Spleen (tissue), 11 donors: ENCODE measurements around the gene ARHGAP19. TPM values are rescaled to one million over a fixed set of nuclear protein-coding genes. Genes with fewer than 3 reads are reported as not detected.

ENCODE experiments used
- DNase-seq: peaks from one replicate; pipeline ENCODE4 v3.0.0-alpha.2; 2020
- H3K27ac ChIP-seq, 8 donors: fragments of 200-600 bp; sonication (generic) in 7 of 8; 1 replicate in 4 of 8; 2 replicates in 4 of 8; pipeline versions ENCODE4 v1.5.0 to v1.8.0; 2016 to 2021; ENCODE audit warnings: inconsistent platforms in 4 of 8, mild to moderate bottlenecking in 4 of 8, moderate library complexity in 1 of 8
- H3K27me3 ChIP-seq, 7 donors: fragments of 200-600 bp; sonication (generic) in 6 of 7; replicated peaks in 1 of 7; 1 replicate in 4 of 7; 2 replicates in 3 of 7; pipeline versions ENCODE4 v1.5.0 to v1.8.0; 2016 to 2021; ENCODE audit warnings: inconsistent platforms in 3 of 7, mild to moderate bottlenecking in 1 of 7
- H3K36me3 ChIP-seq, 6 donors: fragments of 200-600 bp; sonication (generic) in 5 of 6; 1 replicate in 4 of 6; 2 replicates in 2 of 6; pipeline versions ENCODE4 v1.5.0 to v1.8.0; 2016 to 2021; ENCODE audit warnings: inconsistent platforms in 2 of 6
- H3K4me1 ChIP-seq, 6 donors: fragments of 200-600 bp; sonication (generic) in 5 of 6; 1 replicate in 3 of 6; 2 replicates in 3 of 6; pipeline versions ENCODE4 v1.5.0 to v1.8.0; 2016 to 2021; ENCODE audit warnings: inconsistent platforms in 3 of 6
- H3K4me3 ChIP-seq, 8 donors: fragments of 200-600 bp; sonication (generic) in 7 of 8; 1 replicate in 4 of 8; 2 replicates in 4 of 8; pipeline versions ENCODE4 v1.5.0 to v1.8.0; 2016 to 2021; ENCODE audit warnings: inconsistent platforms in 4 of 8, mild to moderate bottlenecking in 4 of 8, moderate library complexity in 2 of 8
- H3K9me3 ChIP-seq, 8 donors: fragments of 200-600 bp; sonication (generic) in 7 of 8; 1 replicate in 4 of 8; 2 replicates in 4 of 8; pipeline versions ENCODE4 v1.5.0 to v1.8.0; 2016 to 2021; ENCODE audit warnings: inconsistent platforms in 4 of 8
- POLR2A ChIP-seq, 3 donors: fragments of 450-650 bp; IDR thresholded peaks; one replicate each; pipeline ENCODE4 v1.5.1; 2017; ENCODE audit warnings: antibody characterized with exemption in 3 of 3, mild to moderate bottlenecking in 1 of 3
- POLR2AphosphoS5 ChIP-seq, 3 donors: sonication (generic); formaldehyde crosslinking; IDR thresholded peaks; one replicate each; pipeline ENCODE4 v1.5.1; 2017; ENCODE audit warnings: antibody characterized with exemption in 3 of 3
- WGBS, 5 donors: extraction: QIAGEN DNeasy Blood & Tissue Kit in 3 of 5; methylation state at CpG; one replicate each; pipeline versions ENCODE4 v1.1.5 to v1.1.7; 2013 to 2018; 5-methylcytosine and 5-hydroxymethylcytosine counted together
- intact Hi-C: fragments of 100-400 bp; cut with DNase I; formaldehyde crosslinking; loops from one replicate; pipeline ENCODE4 v1.15.0; 2023; ENCODE audit warnings: low total_unique reads
- polyA plus RNA-seq, 3 donors: library from polyadenylated mRNA; stranded (reverse); fragments of 200-250 nt; gene quantifications; one replicate each; pipeline ENCODE4 v1.2.1, GENCODE V29; 2013
- total RNA-seq, 7 donors: library from RNA; depleted of rRNA in 3 of 7; stranded (reverse); fragments of >200 nt in 3 of 7; fragmentation: NEBNext Ultra II Directional in 4 of 7; extraction: Animal tissue kit (Norgen Biotek cat#: 25700) in 4 of 7; gene quantifications; one replicate each; pipeline versions ENCODE4 v1.1.0 to v1.2.1, GENCODE V29; 2016 to 2021
- TF ChIP-seq, protein P1 (sequence below), 11 experiments: fragments of 200-600 bp in 7 of 11; fragments of 450-650 bp in 4 of 11; sonication (generic) in 4 of 11; IDR thresholded peaks in 8 of 11; conservative IDR thresholded peaks in 3 of 11; 1 replicate in 7 of 11; 2 replicates in 4 of 11; pipeline versions ENCODE4 v1.4.0 to v1.8.0; 2016 to 2021; ENCODE audit warnings: antibody characterized with exemption in 11 of 11, inconsistent platforms in 4 of 11, mild to moderate bottlenecking in 1 of 11
- donor health status: healthy with polysubstance abuse.
- donor health status: DM: no; HTN: no; CAD: no; lungs with moderate emphysema.
- donor health status: DM: no; HTN: no; CAD: no.
- donor health status: Bipolar disorder and iron deficiency.
- donor health status: healthy.
- donor health status: DM: no; HTN: no; CAD: no.
- donor health status: DM: yes; HTN: yes; CAD: no.

ARHGAP19 gene
- total and polyA plus RNA-seq, 10 donors, result 3.1 to 35.3 (median 25.1) TPM

DNA sequence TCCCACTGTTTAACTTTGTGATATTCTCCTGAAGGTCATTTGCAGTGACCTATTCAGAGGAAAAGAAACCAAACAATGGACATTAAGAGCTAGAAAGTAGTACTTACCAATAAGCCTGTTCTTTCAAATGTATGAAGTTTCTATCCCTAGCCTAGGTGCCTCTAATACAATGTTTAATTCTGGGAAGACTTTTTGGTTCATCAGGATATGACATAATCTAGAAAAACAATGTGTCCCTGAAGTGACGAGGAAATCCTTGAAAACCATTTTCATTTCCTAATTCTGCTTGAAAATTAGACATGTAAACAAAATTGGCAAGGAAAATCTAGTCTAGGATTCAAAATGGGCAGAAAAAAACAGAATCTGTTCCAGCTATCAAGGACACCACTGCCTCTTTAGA lies 36.1 kb downstream of the ARHGAP19 start:
- Histone ChIP-seq H3K27me3 (no peaks in the 10 kb centered on the region), H3K4me1 (peaks cover 0 to 15% (median 0%) of the 10 kb centered on the region in 6 donors), H3K27ac (peak overlapping the region; percentile 37 to 83 (median 72)), H3K36me3 (peaks cover 0 to 81% (median 25%) of the 10 kb centered on the region in 6 donors), H3K4me3 (no peak overlapping the region), H3K9me3 (no peaks in the 10 kb centered on the region)
- no peak for DNase-seq
- TF ChIP-seq POLR2A (IDR thresholded peaks at IDR 0.05), result no peak
- TF ChIP-seq, protein P1, sequence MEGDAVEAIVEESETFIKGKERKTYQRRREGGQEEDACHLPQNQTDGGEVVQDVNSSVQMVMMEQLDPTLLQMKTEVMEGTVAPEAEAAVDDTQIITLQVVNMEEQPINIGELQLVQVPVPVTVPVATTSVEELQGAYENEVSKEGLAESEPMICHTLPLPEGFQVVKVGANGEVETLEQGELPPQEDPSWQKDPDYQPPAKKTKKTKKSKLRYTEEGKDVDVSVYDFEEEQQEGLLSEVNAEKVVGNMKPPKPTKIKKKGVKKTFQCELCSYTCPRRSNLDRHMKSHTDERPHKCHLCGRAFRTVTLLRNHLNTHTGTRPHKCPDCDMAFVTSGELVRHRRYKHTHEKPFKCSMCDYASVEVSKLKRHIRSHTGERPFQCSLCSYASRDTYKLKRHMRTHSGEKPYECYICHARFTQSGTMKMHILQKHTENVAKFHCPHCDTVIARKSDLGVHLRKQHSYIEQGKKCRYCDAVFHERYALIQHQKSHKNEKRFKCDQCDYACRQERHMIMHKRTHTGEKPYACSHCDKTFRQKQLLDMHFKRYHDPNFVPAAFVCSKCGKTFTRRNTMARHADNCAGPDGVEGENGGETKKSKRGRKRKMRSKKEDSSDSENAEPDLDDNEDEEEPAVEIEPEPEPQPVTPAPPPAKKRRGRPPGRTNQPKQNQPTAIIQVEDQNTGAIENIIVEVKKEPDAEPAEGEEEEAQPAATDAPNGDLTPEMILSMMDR (IDR thresholded peaks at IDR 0.05 in 8 of 11, conservative IDR thresholded peaks at IDR 0.05 in 3 of 11), result no peak
- WGBS, 5 donors, result 50 to 78% (median 59%) methylated on average over 1 of the region's 1 CpG
- intact Hi-C loops, result no loop called here

DNA sequence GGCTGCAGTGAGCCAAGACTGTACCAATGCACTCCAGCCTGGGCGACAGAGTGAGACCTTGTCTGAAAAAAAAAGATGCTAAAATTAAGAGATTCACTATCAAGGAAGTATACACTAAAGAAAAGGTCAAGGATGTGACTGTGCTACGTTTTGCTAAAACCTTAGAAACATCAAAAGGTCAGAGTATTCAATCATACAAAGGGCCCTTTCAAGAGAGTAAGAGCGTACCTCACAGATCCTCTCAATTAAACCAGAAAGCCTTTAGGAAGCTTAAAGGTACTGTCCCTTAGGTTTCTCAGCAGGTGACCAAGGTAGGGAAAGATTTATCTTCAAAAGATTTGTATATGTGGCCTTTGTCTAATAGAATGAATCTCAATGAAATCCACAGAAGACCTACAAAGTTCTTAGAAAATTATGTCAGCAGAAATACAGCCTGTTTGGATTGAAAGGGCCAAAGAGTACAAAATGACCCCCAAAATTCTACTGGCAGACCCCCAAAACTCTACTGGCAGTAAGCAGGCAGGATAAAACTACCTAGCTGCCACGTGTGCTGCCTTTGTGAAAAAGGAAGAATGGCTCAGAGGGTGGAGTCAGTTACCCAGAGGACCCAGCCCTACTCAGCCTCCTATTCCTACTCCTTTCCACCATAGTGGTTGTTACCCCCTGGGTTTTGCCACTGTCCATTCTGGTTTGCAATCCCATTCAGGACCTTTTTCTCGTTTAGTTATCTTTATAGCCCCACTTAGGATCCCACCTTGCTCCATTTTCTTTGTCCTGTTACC lies 36.7 kb downstream of the ARHGAP19 start:
- Histone ChIP-seq H3K4me3 (no peak overlapping the region), H3K27me3 (no peaks in the 10 kb centered on the region), H3K9me3 (no peaks in the 10 kb centered on the region), H3K36me3 (peaks cover 0 to 84% (median 25%) of the 10 kb centered on the region in 6 donors), H3K4me1 (peaks cover 0 to 15% (median 0%) of the 10 kb centered on the region in 6 donors), H3K27ac (peak overlapping the region; percentile 37 to 83 (median 72))
- no peak for TF ChIP-seq POLR2AphosphoS5 (IDR thresholded peaks at IDR 0.05)
- TF ChIP-seq, protein P1 (IDR thresholded peaks at IDR 0.05 in 8 of 11, conservative IDR thresholded peaks at IDR 0.05 in 3 of 11), result no peak
- TF ChIP-seq POLR2A (IDR thresholded peaks at IDR 0.05), result no peak
- intact Hi-C loops, result no loop called here
- no peak for DNase-seq
- WGBS, 5 donors, result 61 to 77% (median 63%) methylated on average over 5 of the region's 5 CpGs

DNA sequence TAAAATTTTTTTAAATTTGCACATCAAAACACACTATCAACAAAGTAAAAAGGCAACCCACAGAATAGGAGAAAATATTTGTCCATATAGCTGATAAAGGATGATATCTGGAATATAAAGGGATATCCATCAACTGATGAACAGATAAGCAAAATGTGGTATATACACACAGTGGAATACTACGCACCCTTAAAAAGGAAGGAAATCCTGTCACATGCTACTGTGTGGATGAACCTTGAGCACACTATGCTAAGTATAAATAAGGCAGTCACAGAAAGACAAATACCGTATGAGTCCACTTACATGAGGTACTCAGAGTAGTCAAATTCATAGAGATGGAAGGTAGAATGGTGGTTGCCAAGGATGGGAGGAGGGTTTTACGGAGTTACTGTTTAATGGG lies 37.7 kb downstream of the ARHGAP19 start:
- Histone ChIP-seq H3K36me3 (peaks cover 0 to 87% (median 25%) of the 10 kb centered on the region in 6 donors), H3K27ac (peak overlapping the region in 2 of 8 donors; percentile 75 to 83), H3K4me3 (no peak overlapping the region), H3K4me1 (peaks cover 0 to 15% (median 0%) of the 10 kb centered on the region in 6 donors), H3K27me3 (no peaks in the 10 kb centered on the region), H3K9me3 (no peaks in the 10 kb centered on the region)
- no peak for DNase-seq
- intact Hi-C loops, result no loop called here
- TF ChIP-seq POLR2A (IDR thresholded peaks at IDR 0.05) (no peak), POLR2AphosphoS5 (IDR thresholded peaks at IDR 0.05) (no peak)
- TF ChIP-seq, protein P1 (IDR thresholded peaks at IDR 0.05 in 8 of 11, conservative IDR thresholded peaks at IDR 0.05 in 3 of 11), result no peak
- WGBS, 5 donors, result 88 to 96% (median 92%) methylated on average over 3 of the region's 3 CpGs

DNA sequence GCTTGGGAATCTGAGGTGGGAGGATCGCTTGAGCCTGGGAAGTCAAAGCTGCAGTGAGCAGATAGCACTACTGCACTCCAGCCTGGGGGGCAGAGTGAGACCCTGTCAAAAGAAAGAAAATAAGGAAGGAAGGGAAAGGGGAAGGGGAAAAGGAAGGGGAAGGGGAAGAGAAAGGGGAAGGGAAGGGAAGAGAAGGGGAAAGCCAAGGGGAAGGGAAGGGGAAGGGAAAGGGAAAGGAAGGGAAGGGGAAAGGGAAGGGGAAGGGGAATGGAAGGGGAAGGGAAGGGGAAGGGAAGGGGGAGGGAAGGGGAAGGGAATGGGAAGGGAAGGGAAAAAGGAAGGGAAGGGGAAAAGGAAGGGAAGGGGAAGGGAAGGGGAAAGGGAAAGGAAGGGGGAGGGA lies 41.5 kb downstream of the ARHGAP19 start:
- 92 to 100% (median 97%) methylated on average over 1 of the region's 1 CpG for WGBS, 5 donors
- Histone ChIP-seq H3K36me3 (peaks cover 0 to 86% (median 36%) of the 10 kb centered on the region in 6 donors), H3K4me1 (peaks cover 0 to 12% (median 0%) of the 10 kb centered on the region in 6 donors), H3K9me3 (no peaks in the 10 kb centered on the region), H3K27ac (no peak overlapping the region), H3K4me3 (no peak overlapping the region), H3K27me3 (no peaks in the 10 kb centered on the region)
- DNase-seq, result no peak
- intact Hi-C loops, result no loop called here
- TF ChIP-seq POLR2AphosphoS5 (IDR thresholded peaks at IDR 0.05) (no peak), POLR2A (IDR thresholded peaks at IDR 0.05) (no peak)
- TF ChIP-seq, protein P1 (IDR thresholded peaks at IDR 0.05 in 8 of 11, conservative IDR thresholded peaks at IDR 0.05 in 3 of 11), result no peak
